ENCODE measurements around the gene RCOR1. TPM values are rescaled to one million over a fixed set of nuclear protein-coding genes. Genes with fewer than 3 reads are reported as not detected.
A peak's percentile ranks its signal among the peaks of the same experiment; 100 is the strongest.

Gene RCOR1
- total and polyA plus RNA-seq, 11 donors = 2.7 to 20.9 (median 12.1) TPM

DNA sequence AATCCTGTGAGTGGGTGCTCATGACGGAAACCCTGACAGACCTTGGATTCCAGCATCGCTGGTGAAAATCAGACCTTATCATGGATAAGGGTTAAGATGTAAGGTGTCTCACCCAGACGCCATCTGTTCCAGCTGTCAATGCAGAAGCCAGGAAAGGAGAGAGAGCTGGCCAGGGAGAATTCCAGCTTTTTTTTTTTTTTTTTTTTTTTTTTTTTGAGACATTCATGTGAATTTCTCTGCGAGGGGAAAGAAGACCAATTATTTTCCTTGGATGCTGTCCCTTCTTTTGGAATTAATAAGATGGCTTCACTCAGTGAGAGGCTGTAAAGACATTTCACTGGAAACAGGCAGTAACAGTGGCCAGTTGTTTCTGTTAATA, 186.6 kb downstream of the RCOR1 start:
- Histone ChIP-seq H3K9me3 (no peaks in the 10 kb centered on the region), H3K27ac (peak overlapping the region in 1 of 12 donors; percentile 92), H3K36me3 (no peaks in the 10 kb centered on the region), H3K4me1 (peaks cover 0 to 57% (median 8%) of the 10 kb centered on the region in 12 donors), H3K27me3 (no peaks in the 10 kb centered on the region), H3K4me3 (peak overlapping the region in 8 of 12 donors; percentile 56 to 93 (median 81))
- no peak for DNase-seq
- TF ChIP-seq POLR2A (IDR thresholded peaks at IDR 0.05) = no peak
- TF ChIP-seq, protein P1, sequence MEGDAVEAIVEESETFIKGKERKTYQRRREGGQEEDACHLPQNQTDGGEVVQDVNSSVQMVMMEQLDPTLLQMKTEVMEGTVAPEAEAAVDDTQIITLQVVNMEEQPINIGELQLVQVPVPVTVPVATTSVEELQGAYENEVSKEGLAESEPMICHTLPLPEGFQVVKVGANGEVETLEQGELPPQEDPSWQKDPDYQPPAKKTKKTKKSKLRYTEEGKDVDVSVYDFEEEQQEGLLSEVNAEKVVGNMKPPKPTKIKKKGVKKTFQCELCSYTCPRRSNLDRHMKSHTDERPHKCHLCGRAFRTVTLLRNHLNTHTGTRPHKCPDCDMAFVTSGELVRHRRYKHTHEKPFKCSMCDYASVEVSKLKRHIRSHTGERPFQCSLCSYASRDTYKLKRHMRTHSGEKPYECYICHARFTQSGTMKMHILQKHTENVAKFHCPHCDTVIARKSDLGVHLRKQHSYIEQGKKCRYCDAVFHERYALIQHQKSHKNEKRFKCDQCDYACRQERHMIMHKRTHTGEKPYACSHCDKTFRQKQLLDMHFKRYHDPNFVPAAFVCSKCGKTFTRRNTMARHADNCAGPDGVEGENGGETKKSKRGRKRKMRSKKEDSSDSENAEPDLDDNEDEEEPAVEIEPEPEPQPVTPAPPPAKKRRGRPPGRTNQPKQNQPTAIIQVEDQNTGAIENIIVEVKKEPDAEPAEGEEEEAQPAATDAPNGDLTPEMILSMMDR (IDR thresholded peaks at IDR 0.05) = no peak
- 47 to 70% (median 58%) methylated on average over 4 of the region's 4 CpGs for WGBS, 4 donors
- intact Hi-C loops (cut with DNase I) = loop anchor here in 4 of 10 donors (5.0 to 10.0 kb wide), 5 partner anchors 82 to 146 kb away; partner anchors contain the start of gene AMN (in 1 of the 4)
- ATAC-seq = no peak

DNA sequence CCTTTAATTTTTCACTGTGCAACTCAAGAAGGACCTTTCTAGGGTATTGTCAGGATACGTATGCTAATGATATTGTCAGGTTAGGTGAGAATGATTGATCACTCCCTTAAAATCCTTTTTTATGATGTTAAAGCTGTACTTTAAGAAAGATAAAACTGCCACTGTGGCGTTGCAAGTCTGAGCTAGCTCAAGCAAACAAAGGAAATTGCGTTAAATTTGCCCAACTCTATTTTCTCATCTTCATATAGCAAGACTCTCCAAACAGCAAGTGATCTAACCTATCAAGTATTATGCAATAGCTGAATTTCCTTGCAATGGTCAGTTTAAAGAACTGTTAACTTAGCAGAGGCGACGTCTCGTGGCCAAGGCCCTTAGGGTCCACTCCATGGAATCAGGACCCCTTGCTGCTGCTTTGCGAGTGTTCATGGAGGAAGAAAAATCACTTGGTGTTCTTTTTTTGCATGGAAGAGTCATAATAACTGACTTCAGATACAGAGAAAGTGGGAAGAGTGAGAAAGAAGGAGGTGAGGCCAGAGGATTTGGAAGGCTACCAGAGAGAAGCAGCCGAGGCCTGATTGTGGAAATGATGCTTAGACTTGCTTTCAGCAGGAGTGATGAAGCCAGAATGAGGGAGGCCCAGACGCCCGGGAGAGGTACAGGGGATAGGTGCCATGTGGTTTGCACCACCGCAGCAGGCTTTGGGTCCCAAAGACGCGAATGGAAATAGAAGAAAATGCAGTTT, 187.3 kb downstream of the RCOR1 start:
- no peaks in the 10 kb centered on the region for H3K27me3 ChIP-seq
- H3K9me3 ChIP-seq = no peaks in the 10 kb centered on the region
- peak overlapping the region in 1 of 12 donors; percentile 32 for H3K27ac ChIP-seq
- intact Hi-C loops (cut with DNase I) = loop anchor here in 4 of 10 donors (5.0 to 10.0 kb wide), 5 partner anchors 82 to 145 kb away; partner anchors contain the start of gene AMN (in 1 of the 4)
- H3K36me3 ChIP-seq = no peaks in the 10 kb centered on the region
- no peak for TF ChIP-seq POLR2A (IDR thresholded peaks at IDR 0.05)
- TF ChIP-seq, protein P1 (IDR thresholded peaks at IDR 0.05) = no peak
- peak overlapping the region in 2 of 12 donors; percentile 82 to 93 for H3K4me3 ChIP-seq
- WGBS, 4 donors = 88 to 93% (median 92%) methylated on average over 13 of the region's 13 CpGs
- peaks cover 0 to 57% (median 8%) of the 10 kb centered on the region in 12 donors for H3K4me1 ChIP-seq
- ATAC-seq (no peak), DNase-seq (no peak)

Other genes with a start within 250 kb of the RCOR1 start
- 10 to 100 TPM; 26.4 to 40.0 (median 33.8) TPM for gene CINP, start 229.8 kb upstream of the RCOR1 start, total RNA-seq
- 10 to 100 TPM; 40.5 to 51.6 TPM for gene CINP, start 229.8 kb upstream of the RCOR1 start, polyA plus RNA-seq
- gene TECPR2, start 229.7 kb upstream of the RCOR1 start, total RNA-seq = 10 to 100 TPM; 16.8 to 30.6 (median 27.8) TPM
- 10 to 100 TPM in 1 of 2 donors, 1 to 10 TPM in 1; 9.9 to 15.8 TPM for gene TECPR2, start 229.7 kb upstream of the RCOR1 start, polyA plus RNA-seq
- gene ANKRD9, start 82.9 kb upstream of the RCOR1 start, total RNA-seq = 100 to 1,000 TPM in 6 of 9 donors, 10 to 100 TPM in 3; 77.6 to 271 (median 141) TPM
- gene ANKRD9, start 82.9 kb upstream of the RCOR1 start, polyA plus RNA-seq = 10 to 100 TPM; 42.2 to 60.2 TPM
- gene TRAF3, start 184.8 kb downstream of the RCOR1 start, total RNA-seq = 10 to 100 TPM in 6 of 9 donors, 1 to 10 TPM in 3; 8.0 to 20.6 (median 11.0) TPM
- 1 to 10 TPM; 1.6 to 6.3 TPM for gene TRAF3, start 184.8 kb downstream of the RCOR1 start, polyA plus RNA-seq

Measured in heart left ventricle (tissue), 16 donors.